Cardiac muscle cell (in vitro differentiated cells and primary cell): ENCODE measurements around the gene PHACTR3. TPM values are rescaled to one million over a fixed set of nuclear protein-coding genes. Genes with fewer than 3 reads are reported as not detected.

Source experiments
- DNase-seq, 2 donors: peaks; one replicate each; pipeline versions ENCODE4 v3.0.0 to v3.0.0-alpha.2; 2010 to 2017; ENCODE audit warnings: low read depth in 1 of 2, low spot score in 1 of 2
- H3K27ac ChIP-seq: fragments of 200-600 bp; sonication (generic); 2 replicates; pipeline ENCODE4 v1.5.1; 2016
- H3K27me3 ChIP-seq: fragments of 200-600 bp; sonication (generic); 2 replicates; pipeline ENCODE4 v1.6.0; 2016; ENCODE audit warnings: control low read depth
- H3K36me3 ChIP-seq: fragments of 200-600 bp; sonication (generic); 2 replicates; pipeline ENCODE4 v1.5.1; 2016; ENCODE audit warnings: control low read depth
- H3K4me1 ChIP-seq: fragments of 200-600 bp; sonication (generic); 2 replicates; pipeline ENCODE4 v1.8.1; 2017; ENCODE audit warnings: low read depth, mild to moderate bottlenecking, mixed run types
- H3K4me3 ChIP-seq: fragments of 200-600 bp; sonication (generic); 2 replicates; pipeline ENCODE4 v1.5.1; 2016; ENCODE audit warnings: mild to moderate bottlenecking
- H3K9me3 ChIP-seq: fragments of 200-600 bp; sonication (generic); 2 replicates; pipeline ENCODE4 v1.5.1; 2017; ENCODE audit warnings: low read depth, mild to moderate bottlenecking, control low read depth
- polyA plus RNA-seq: library from polyadenylated mRNA; unstranded; fragments of >200 nt; fragmentation: Nextera tagmentation; extraction: Ambion mirVana; gene quantifications from 2 replicates; pipeline ENCODE4 v1.2.1, GENCODE V29; 2016
- total RNA-seq: library from RNA; depleted of rRNA; stranded (reverse); fragments of >200 nt; gene quantifications from 2 replicates; pipeline ENCODE4 v1.2.3, GENCODE V29; 2016
- TF ChIP-seq, protein P1 (sequence below): IDR thresholded peaks from 2 replicates; pipeline ENCODE4 v1.5.1; 2012; ENCODE audit warnings: low read depth, mild to moderate bottlenecking, low read length

Gene PHACTR3
- total and polyA plus RNA-seq, 2 experiments from 2014 or later = 0.55 to 17.0 TPM

DNA sequence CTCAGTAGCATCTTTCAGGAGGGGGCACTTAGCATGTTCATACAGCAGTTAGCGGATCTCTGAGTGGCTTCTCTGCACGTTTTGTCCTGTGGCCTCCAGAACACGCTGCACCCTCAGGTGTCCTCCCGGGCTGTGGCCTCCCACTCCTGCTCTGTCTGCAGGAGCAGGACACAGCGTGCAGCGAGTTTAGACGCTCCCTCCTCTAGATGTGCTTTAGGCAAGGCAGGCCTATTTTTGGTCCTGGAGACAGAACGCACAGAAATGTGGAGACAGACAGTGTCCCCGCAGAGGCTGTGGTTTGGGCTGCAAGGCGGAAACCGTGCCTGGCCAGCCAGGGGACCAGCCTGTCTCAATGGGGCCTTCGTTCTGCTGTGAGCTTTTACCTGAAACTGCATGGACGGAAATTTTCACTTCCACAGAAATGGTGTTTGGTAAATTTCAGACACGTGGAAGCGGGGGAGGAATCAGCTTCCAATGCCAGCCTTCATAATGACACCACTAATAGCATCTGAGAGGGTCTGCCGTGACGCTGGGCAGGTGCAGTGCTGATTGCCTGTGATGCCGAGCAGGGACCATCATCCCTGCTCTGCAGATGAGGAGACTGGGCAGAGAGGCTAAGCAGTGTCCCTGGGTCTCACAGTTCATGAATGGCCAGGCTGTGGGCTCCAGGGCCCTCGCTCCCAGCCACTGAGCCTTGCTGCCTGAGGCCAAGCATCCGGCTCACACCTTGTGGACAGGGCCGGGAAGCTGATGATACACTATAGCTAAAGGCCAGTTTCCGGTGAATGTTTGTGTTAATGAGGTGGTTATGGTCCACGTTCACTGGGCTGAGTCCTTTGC, 208.2 kb downstream of the PHACTR3 start:
- no peak for DNase-seq
- TF ChIP-seq, protein P1, sequence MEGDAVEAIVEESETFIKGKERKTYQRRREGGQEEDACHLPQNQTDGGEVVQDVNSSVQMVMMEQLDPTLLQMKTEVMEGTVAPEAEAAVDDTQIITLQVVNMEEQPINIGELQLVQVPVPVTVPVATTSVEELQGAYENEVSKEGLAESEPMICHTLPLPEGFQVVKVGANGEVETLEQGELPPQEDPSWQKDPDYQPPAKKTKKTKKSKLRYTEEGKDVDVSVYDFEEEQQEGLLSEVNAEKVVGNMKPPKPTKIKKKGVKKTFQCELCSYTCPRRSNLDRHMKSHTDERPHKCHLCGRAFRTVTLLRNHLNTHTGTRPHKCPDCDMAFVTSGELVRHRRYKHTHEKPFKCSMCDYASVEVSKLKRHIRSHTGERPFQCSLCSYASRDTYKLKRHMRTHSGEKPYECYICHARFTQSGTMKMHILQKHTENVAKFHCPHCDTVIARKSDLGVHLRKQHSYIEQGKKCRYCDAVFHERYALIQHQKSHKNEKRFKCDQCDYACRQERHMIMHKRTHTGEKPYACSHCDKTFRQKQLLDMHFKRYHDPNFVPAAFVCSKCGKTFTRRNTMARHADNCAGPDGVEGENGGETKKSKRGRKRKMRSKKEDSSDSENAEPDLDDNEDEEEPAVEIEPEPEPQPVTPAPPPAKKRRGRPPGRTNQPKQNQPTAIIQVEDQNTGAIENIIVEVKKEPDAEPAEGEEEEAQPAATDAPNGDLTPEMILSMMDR = no peak
- no peaks in the 10 kb centered on the region for H3K27me3 ChIP-seq
- no peaks in the 10 kb centered on the region for H3K36me3 ChIP-seq
- H3K27ac ChIP-seq = no peak overlapping the region
- H3K4me3 ChIP-seq = no peak overlapping the region
- no peaks in the 10 kb centered on the region for H3K9me3 ChIP-seq
- no peaks in the 10 kb centered on the region for H3K4me1 ChIP-seq

DNA sequence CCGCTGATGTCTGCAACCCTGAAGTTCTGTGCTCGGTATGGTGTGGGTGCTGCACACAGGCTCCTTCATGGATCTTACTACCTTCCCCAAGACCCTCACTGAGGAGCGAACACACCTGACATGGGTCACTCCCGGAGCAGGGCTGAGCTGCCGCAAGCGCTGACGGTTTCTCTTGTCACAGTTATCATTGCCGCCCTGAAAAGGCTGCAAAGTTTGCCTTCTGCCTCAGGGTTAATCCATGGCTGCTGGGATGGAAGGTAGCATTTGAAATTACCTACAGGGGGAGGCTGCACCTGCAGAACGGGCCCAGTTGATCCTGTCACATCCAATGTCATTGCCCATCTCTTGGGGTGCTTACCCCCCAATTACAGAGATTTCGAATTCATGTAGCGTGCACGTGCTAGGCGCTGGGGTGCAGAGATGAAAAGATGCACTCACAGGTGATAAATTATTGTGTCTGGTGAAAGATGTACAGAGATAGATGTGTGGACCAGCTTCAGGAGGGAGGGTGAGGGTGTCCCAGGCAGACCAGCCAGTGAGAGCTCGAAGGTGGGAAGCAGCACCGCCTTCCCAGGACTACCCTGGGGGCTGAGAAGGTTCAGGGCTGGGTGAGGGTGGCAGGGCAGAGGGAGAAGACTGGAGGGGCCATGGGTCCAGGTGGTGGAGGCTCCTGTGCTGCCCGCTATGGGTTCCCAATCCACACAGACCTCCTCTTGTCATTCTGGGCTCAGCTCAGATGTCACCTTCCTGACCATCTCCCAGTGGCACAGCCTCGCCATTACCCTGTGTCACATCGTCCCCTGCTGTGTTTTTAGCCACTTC, 209.0 kb downstream of the PHACTR3 start:
- no peaks in the 10 kb centered on the region for H3K4me1 ChIP-seq
- TF ChIP-seq, protein P1 = no peak
- no peak overlapping the region for H3K4me3 ChIP-seq
- H3K27ac ChIP-seq = no peak overlapping the region
- H3K27me3 ChIP-seq = no peaks in the 10 kb centered on the region
- H3K9me3 ChIP-seq = no peaks in the 10 kb centered on the region
- no peak for DNase-seq
- H3K36me3 ChIP-seq = no peaks in the 10 kb centered on the region

DNA sequence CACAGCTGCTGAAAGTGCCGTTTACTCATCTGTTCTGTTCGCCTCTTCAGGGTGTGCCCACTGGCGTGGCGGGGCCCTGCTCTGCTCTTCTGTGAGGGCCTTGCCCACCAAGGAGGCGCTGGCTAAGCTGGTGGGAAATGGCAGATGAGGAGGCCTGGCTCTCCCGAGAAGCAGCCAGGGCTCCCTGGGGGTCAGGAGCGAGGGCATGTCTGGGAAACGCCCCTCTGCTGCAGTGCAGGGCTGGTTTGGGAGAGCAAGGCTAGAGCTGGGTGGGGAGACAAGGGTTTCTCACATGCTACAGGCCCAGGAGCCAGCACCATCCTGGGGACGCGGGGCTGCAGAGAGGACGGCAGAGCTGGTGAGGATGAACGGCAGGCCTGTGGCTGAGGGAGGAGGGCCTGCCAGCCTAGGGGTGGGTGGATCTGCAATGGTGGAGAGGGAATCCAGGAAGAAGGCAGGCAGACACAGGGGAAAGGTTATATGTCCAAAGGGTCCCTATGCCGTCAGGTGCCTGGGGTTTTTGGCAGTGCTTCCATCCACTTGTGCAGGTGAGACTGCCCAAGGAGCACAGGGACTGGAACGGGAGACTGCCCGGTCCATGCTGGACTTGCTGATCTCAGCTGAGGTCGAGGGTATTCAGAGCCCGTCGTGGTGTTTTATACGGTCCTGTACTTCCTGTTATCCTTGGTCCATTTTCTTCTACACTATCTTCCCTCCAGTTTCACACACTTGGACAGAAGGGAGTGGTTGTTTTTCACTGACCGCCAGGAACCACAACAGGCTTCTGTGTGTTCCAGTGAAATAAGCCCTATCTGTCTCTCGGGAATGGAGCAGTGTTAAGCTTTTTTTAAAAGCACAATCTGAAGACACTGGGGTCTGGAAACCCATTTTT, 209.9 kb downstream of the PHACTR3 start:
- no peaks in the 10 kb centered on the region for H3K4me1 ChIP-seq
- H3K27me3 ChIP-seq = no peaks in the 10 kb centered on the region
- H3K9me3 ChIP-seq = no peaks in the 10 kb centered on the region
- H3K4me3 ChIP-seq = no peak overlapping the region
- no peaks in the 10 kb centered on the region for H3K36me3 ChIP-seq
- no peak overlapping the region for H3K27ac ChIP-seq
- no peak for DNase-seq
- TF ChIP-seq, protein P1 = no peak

DNA sequence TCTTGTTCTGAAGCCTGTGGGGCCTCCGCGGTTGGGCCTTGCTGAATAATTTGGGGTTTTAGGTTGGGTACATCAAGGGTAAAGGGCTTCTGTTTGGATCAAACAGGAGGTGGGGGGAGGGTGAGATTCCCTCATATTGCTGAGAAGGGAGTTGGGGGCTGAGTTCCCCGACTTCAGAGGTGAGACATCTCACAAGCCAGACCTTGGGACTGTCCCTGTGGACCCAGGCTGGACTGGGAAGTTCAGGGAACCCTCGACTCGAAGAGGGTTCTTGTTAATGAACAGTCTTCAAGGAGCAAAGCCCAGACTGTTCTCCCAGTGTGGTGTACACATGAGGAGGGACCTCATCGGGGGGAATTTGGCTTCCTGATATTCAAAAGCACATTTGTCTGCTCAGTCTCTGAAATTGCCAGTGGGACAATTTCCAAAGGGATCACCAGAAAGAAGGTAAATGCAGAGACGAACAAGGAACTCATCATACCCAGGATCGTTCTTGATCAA, 210.6 kb downstream of the PHACTR3 start:
- DNase-seq = no peak
- H3K36me3 ChIP-seq = no peaks in the 10 kb centered on the region
- H3K27ac ChIP-seq = no peak overlapping the region
- no peak overlapping the region for H3K4me3 ChIP-seq
- H3K27me3 ChIP-seq = no peaks in the 10 kb centered on the region
- no peaks in the 10 kb centered on the region for H3K9me3 ChIP-seq
- TF ChIP-seq, protein P1 = no peak
- no peaks in the 10 kb centered on the region for H3K4me1 ChIP-seq

DNA sequence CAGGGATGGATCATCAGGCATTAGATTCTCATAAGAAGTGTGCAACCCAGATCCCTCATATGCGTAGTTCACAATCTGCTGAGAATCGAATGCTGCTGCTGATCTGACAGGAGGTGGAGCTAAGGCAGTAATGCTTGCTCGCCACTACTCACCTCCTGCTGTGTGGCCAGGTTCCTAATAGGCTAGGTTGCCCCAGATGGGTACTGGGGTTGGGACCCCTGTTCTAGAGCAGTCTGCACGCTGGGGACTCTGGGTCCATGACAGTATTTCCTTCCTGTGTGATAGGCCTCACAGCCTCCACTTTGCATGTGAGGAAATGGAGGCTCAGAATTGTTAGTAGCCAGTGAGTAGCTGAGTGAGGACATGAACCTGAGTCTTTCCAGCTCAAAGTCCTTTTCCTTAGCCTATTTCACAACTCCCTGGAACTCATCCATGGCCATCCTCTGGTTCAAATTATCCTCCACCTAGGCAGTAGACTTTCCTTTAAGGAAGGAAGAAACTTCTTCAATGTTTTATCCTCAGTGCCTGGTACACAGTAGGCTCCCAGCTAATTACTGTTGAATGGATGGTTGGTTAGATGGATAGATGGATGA, 211.9 kb downstream of the PHACTR3 start:
- no peak for DNase-seq
- H3K27ac ChIP-seq = no peak overlapping the region

More for the DNA sequence above, 211.9 kb downstream of the PHACTR3 start:
- TF ChIP-seq, protein P1 = no peak
- H3K36me3 ChIP-seq = no peaks in the 10 kb centered on the region
- no peaks in the 10 kb centered on the region for H3K27me3 ChIP-seq
- no peak overlapping the region for H3K4me3 ChIP-seq
- no peaks in the 10 kb centered on the region for H3K9me3 ChIP-seq
- no peaks in the 10 kb centered on the region for H3K4me1 ChIP-seq
